ENCODE results near the gene ST8SIA4. TPM values are rescaled to one million over a fixed set of nuclear protein-coding genes. Genes with fewer than 3 reads are reported as not detected.

ST8SIA4 gene
- total and polyA plus RNA-seq, 4 donors = 0.35 to 4.1 (median 1.6) TPM

DNA sequence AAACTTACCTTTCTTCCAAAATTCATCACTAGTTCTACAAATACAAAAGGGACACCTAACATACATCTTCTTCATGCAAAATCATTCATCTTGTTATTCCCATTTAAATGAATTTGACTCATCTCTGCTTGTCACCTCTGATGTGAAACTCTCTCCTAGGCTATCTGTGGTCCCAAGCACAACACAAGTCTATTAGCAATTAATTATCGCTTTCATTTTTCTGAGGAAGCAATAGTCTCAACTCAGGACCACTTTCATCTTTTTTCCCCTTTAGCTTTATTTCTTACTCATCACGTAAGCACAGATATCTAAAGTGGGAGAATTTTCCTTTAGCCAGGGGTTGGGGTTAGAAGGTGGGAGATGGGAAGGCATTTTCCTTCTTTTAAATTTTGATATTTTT lies 131.9 kb downstream of the ST8SIA4 start (continued):
- TF ChIP-seq, protein P1, sequence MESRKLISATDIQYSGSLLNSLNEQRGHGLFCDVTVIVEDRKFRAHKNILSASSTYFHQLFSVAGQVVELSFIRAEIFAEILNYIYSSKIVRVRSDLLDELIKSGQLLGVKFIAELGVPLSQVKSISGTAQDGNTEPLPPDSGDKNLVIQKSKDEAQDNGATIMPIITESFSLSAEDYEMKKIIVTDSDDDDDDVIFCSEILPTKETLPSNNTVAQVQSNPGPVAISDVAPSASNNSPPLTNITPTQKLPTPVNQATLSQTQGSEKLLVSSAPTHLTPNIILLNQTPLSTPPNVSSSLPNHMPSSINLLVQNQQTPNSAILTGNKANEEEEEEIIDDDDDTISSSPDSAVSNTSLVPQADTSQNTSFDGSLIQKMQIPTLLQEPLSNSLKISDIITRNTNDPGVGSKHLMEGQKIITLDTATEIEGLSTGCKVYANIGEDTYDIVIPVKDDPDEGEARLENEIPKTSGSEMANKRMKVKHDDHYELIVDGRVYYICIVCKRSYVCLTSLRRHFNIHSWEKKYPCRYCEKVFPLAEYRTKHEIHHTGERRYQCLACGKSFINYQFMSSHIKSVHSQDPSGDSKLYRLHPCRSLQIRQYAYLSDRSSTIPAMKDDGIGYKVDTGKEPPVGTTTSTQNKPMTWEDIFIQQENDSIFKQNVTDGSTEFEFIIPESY (IDR thresholded peaks at IDR 0.05) = no peak
- TF ChIP-seq HNF4G (IDR thresholded peaks at IDR 0.05) (no peak), RAD21 (IDR thresholded peaks at IDR 0.05) (no peak), EGR1 (IDR thresholded peaks at IDR 0.05; ENCODE audit: low read depth in 2 of 2) (no peak), GABPA (IDR thresholded peaks at IDR 0.05 in 1 of 2, conservative IDR thresholded peaks at IDR 0.05 in 1 of 2) (no peak), HNF4A (conservative IDR thresholded peaks at IDR 0.05) (no peak), RXRA (IDR thresholded peaks at IDR 0.05) (no peak), SP1 (IDR thresholded peaks at IDR 0.05) (no peak), FOXA2 (IDR thresholded peaks at IDR 0.05) (no peak), NR2F2 (IDR thresholded peaks at IDR 0.05) (no peak)
- TF ChIP-seq, protein P2, sequence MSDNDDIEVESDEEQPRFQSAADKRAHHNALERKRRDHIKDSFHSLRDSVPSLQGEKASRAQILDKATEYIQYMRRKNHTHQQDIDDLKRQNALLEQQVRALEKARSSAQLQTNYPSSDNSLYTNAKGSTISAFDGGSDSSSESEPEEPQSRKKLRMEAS (IDR thresholded peaks at IDR 0.05) = no peak

DNA sequence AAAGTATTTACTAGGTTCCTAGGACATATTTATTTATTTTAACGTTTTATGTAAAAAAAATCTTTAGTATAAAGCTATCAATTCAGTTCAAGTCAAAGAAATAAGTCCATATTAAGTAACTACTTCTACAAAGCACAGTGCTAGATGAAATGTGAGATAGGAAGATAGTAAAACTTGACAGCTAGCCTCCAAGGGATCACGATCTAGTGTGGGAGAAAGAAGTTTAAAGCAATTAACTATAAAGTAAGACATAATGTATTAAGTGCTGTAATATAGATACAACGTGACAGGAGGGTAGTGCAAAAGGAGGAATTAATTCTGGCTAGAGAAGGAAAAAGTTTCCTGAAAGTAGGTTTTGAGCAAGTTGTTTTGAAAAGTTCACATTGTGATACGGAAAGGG lies 134.9 kb downstream of the ST8SIA4 start:
- WGBS = 62% methylated on average over 4 of the region's 4 CpGs
- no peak overlapping the region for H3K4me3 ChIP-seq (ENCODE audit: low read depth in 1 of 3, low read length in 3 of 3)
- no peaks in the 10 kb centered on the region for H3K4me1 ChIP-seq (ENCODE audit: control insufficient read depth in 4 of 4, insufficient read depth in 4 of 4, low read length in 3 of 4)
- no peak for TF ChIP-seq RXRA (IDR thresholded peaks at IDR 0.05)
- H3K9ac ChIP-seq (ENCODE audit: low read depth in 1 of 2, low read length in 2 of 2) = no peak overlapping the region
- no peaks in the 10 kb centered on the region for H3K27me3 ChIP-seq (ENCODE audit: control insufficient read depth in 4 of 4, insufficient read depth in 4 of 4, low read length in 3 of 4)
- no peaks in the 10 kb centered on the region for H3K9me3 ChIP-seq (ENCODE audit: control insufficient read depth in 4 of 4, low read length in 3 of 4)
- H3K36me3 ChIP-seq (ENCODE audit: control insufficient read depth in 4 of 4, insufficient read depth in 3 of 4, low read depth in 1 of 4, low read length in 3 of 4) = no peaks in the 10 kb centered on the region
- H3K27ac ChIP-seq (ENCODE audit: low read depth in 1 of 2, low read length in 2 of 2) = no peak overlapping the region
- no peak for DNase-seq (ENCODE audit: low spot score)

DNA sequence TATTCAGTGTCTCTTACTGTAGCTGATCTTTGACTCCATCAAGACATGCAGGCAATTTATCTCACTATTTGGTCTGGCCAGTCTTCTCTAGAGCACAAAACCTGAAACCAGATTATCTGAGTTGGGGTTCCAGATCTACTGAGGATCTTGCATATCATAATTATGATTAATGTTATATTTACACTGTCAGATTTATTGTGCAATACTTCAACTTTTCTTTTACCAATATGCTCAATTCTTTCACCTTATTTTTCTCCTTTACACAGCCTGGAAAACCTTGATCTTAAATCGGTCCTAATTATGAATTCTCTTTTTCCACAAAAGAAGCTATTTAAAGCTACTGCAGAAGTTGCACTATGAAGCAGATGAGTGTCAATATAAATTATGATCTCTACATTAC lies 140.1 kb downstream of the ST8SIA4 start:
- H3K27me3 ChIP-seq (ENCODE audit: control insufficient read depth in 4 of 4, insufficient read depth in 4 of 4, low read length in 3 of 4) = no peaks in the 10 kb centered on the region
- DNase-seq (ENCODE audit: low spot score) = no peak
- no peak overlapping the region for H3K4me3 ChIP-seq (ENCODE audit: low read depth in 1 of 3, low read length in 3 of 3)
- no peaks in the 10 kb centered on the region for H3K9me3 ChIP-seq (ENCODE audit: control insufficient read depth in 4 of 4, low read length in 3 of 4)
- no peak overlapping the region for H3K27ac ChIP-seq (ENCODE audit: low read depth in 1 of 2, low read length in 2 of 2)
- H3K36me3 ChIP-seq (ENCODE audit: control insufficient read depth in 4 of 4, insufficient read depth in 3 of 4, low read depth in 1 of 4, low read length in 3 of 4) = no peaks in the 10 kb centered on the region
- H3K4me1 ChIP-seq (ENCODE audit: control insufficient read depth in 4 of 4, insufficient read depth in 4 of 4, low read length in 3 of 4) = no peaks in the 10 kb centered on the region
- H3K9ac ChIP-seq (ENCODE audit: low read depth in 1 of 2, low read length in 2 of 2) = no peak overlapping the region
- WGBS = 80% methylated on average over 1 of the region's 1 CpG
- TF ChIP-seq FOXA2 (IDR thresholded peaks at IDR 0.05) = no peak
- TF ChIP-seq, protein P3, sequence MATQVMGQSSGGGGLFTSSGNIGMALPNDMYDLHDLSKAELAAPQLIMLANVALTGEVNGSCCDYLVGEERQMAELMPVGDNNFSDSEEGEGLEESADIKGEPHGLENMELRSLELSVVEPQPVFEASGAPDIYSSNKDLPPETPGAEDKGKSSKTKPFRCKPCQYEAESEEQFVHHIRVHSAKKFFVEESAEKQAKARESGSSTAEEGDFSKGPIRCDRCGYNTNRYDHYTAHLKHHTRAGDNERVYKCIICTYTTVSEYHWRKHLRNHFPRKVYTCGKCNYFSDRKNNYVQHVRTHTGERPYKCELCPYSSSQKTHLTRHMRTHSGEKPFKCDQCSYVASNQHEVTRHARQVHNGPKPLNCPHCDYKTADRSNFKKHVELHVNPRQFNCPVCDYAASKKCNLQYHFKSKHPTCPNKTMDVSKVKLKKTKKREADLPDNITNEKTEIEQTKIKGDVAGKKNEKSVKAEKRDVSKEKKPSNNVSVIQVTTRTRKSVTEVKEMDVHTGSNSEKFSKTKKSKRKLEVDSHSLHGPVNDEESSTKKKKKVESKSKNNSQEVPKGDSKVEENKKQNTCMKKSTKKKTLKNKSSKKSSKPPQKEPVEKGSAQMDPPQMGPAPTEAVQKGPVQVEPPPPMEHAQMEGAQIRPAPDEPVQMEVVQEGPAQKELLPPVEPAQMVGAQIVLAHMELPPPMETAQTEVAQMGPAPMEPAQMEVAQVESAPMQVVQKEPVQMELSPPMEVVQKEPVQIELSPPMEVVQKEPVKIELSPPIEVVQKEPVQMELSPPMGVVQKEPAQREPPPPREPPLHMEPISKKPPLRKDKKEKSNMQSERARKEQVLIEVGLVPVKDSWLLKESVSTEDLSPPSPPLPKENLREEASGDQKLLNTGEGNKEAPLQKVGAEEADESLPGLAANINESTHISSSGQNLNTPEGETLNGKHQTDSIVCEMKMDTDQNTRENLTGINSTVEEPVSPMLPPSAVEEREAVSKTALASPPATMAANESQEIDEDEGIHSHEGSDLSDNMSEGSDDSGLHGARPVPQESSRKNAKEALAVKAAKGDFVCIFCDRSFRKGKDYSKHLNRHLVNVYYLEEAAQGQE (IDR thresholded peaks at IDR 0.05) = no peak
- no peak for TF ChIP-seq EGR1 (IDR thresholded peaks at IDR 0.05; ENCODE audit: low read depth in 2 of 2)
- no peak for TF ChIP-seq GABPA (IDR thresholded peaks at IDR 0.05 in 1 of 2, conservative IDR thresholded peaks at IDR 0.05 in 1 of 2)
- TF ChIP-seq YY1 (IDR thresholded peaks at IDR 0.05) = no peak
- TF ChIP-seq NR2F2 (IDR thresholded peaks at IDR 0.05) = no peak
- TF ChIP-seq, protein P4, sequence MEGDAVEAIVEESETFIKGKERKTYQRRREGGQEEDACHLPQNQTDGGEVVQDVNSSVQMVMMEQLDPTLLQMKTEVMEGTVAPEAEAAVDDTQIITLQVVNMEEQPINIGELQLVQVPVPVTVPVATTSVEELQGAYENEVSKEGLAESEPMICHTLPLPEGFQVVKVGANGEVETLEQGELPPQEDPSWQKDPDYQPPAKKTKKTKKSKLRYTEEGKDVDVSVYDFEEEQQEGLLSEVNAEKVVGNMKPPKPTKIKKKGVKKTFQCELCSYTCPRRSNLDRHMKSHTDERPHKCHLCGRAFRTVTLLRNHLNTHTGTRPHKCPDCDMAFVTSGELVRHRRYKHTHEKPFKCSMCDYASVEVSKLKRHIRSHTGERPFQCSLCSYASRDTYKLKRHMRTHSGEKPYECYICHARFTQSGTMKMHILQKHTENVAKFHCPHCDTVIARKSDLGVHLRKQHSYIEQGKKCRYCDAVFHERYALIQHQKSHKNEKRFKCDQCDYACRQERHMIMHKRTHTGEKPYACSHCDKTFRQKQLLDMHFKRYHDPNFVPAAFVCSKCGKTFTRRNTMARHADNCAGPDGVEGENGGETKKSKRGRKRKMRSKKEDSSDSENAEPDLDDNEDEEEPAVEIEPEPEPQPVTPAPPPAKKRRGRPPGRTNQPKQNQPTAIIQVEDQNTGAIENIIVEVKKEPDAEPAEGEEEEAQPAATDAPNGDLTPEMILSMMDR (IDR thresholded peaks at IDR 0.05; ENCODE audit: low read depth, low read length, missing input control) = no peak
- no peak for TF ChIP-seq JUND (IDR thresholded peaks at IDR 0.05)
- no peak for TF ChIP-seq HNF4A (conservative IDR thresholded peaks at IDR 0.05)
- TF ChIP-seq, protein P1 (IDR thresholded peaks at IDR 0.05) = no peak
- TF ChIP-seq SP1 (IDR thresholded peaks at IDR 0.05) = no peak
- TF ChIP-seq, protein P2 (IDR thresholded peaks at IDR 0.05) = no peak
- no peak for TF ChIP-seq RAD21 (IDR thresholded peaks at IDR 0.05)
- no peak for TF ChIP-seq TAF1 (conservative IDR thresholded peaks at IDR 0.05)
- TF ChIP-seq HNF4G (IDR thresholded peaks at IDR 0.05) = no peak
- TF ChIP-seq, protein P5, sequence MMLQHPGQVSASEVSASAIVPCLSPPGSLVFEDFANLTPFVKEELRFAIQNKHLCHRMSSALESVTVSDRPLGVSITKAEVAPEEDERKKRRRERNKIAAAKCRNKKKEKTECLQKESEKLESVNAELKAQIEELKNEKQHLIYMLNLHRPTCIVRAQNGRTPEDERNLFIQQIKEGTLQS (IDR thresholded peaks at IDR 0.05) = no peak
- no peak for TF ChIP-seq FOXA1 (IDR thresholded peaks at IDR 0.05)
- TF ChIP-seq RXRA (IDR thresholded peaks at IDR 0.05) = no peak

Data from liver (tissue), 9 donors.